ENCODE results near the gene NUMB.

Gene NUMB

DNA sequence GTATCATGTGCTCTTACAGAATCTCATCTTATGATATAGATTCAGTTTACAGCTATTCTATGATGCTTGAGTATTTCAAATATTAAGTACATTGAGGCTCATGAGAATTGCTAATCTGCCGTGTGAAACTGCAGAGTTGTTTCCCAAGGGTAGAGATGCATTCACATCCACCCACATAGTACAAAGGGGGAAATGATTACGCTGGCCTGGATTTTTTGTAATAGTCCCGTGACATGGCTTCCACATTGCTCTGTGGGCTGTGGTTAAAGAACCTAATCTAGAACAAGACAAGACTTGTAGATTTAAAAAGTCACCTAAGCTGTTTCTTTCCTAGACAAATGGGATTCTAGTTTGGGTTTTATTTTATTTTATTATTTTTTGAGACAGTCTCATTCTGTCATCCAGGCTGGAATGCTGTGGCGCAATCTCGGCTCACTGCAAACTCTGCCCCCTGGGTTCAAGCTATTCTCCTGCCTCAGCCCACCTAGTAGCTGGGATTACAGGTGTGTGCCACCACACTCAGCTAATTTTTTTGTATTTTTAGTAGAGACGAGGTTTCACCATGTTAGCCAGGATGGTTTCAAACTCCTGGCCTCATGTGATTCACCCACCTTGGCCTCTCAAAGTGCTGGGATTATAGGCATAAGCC lies 19.4 kb upstream of the NUMB start:
- Histone ChIP-seq H3K9ac (ENCODE audit: low read length) (no peak overlapping the region), H3K4me3 (ENCODE audit: low read depth in 1 of 2, low read length in 2 of 2) (no peak overlapping the region), H3K36me3 (ENCODE audit: insufficient read depth, low read length) (no peaks in the 10 kb centered on the region), H3K27me3 (ENCODE audit: control insufficient read depth in 1 of 2, insufficient read depth in 2 of 2, low read length in 2 of 2) (no peaks in the 10 kb centered on the region), H3K4me1 (ENCODE audit: insufficient read depth, low read length) (no peaks in the 10 kb centered on the region), H3K27ac (ENCODE audit: low read depth, low read length) (no peak overlapping the region), H3K9me3 (ENCODE audit: low read length) (no peaks in the 10 kb centered on the region)

DNA sequence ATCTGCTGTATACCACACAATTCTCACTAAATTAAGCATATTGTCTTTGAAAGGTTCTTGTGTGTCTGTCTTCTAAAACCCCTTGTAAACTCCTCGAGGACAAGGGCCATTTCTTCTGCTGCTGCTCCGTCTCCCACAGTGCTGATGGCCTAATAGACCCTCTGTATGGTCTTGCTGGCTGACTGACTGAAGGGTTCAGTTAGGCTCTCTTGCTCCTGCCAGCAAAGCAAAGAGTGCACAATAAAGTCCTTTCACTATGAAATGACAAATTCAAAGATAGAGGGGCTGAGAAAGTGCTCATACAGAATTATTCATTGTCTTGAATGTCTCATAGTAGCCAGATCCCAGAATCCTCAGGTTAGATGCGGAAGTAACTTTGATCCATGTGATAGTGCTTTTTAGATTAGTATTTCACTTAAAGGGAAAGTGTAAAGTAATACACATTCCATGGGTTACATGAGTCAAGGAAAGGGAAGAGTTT lies 18.1 kb upstream of the NUMB start:
- H3K9me3 ChIP-seq (ENCODE audit: low read length) = no peaks in the 10 kb centered on the region
- no peaks in the 10 kb centered on the region for H3K4me1 ChIP-seq (ENCODE audit: insufficient read depth, low read length)
- H3K27me3 ChIP-seq (ENCODE audit: control insufficient read depth in 1 of 2, insufficient read depth in 2 of 2, low read length in 2 of 2) = no peaks in the 10 kb centered on the region
- H3K27ac ChIP-seq (ENCODE audit: low read depth, low read length) = no peak overlapping the region
- no peak overlapping the region for H3K4me3 ChIP-seq (ENCODE audit: low read depth in 1 of 2, low read length in 2 of 2)
- no peak overlapping the region for H3K9ac ChIP-seq (ENCODE audit: low read length)
- H3K36me3 ChIP-seq (ENCODE audit: insufficient read depth, low read length) = no peaks in the 10 kb centered on the region

DNA sequence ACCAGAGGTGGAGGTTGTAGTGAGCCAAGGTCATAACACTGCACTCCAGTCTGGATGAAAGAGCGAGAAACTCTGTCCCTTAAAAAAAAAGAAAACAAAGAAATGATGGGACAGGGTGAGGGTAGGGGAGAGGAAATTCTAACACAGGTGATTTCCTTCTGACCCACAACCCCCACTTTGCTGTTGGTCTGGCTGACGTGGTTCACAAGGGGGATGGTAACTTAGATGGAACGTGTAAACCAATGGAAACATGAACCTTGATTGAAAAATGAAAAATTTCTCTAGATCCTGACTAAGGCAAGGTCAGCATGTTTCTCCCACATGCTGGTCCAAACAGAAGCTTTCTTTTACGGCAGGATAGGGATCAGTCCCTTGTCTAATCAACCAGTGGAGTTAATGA lies 16.6 kb upstream of the NUMB start:
- H3K9ac ChIP-seq (ENCODE audit: low read length) = no peak overlapping the region
- no peaks in the 10 kb centered on the region for H3K36me3 ChIP-seq (ENCODE audit: insufficient read depth, low read length)
- no peaks in the 10 kb centered on the region for H3K4me1 ChIP-seq (ENCODE audit: insufficient read depth, low read length)
- H3K9me3 ChIP-seq (ENCODE audit: low read length) = no peaks in the 10 kb centered on the region
- H3K27ac ChIP-seq (ENCODE audit: low read depth, low read length) = no peak overlapping the region
- no peak overlapping the region for H3K4me3 ChIP-seq (ENCODE audit: low read depth in 1 of 2, low read length in 2 of 2)
- H3K27me3 ChIP-seq (ENCODE audit: control insufficient read depth in 1 of 2, insufficient read depth in 2 of 2, low read length in 2 of 2) = no peaks in the 10 kb centered on the region

DNA sequence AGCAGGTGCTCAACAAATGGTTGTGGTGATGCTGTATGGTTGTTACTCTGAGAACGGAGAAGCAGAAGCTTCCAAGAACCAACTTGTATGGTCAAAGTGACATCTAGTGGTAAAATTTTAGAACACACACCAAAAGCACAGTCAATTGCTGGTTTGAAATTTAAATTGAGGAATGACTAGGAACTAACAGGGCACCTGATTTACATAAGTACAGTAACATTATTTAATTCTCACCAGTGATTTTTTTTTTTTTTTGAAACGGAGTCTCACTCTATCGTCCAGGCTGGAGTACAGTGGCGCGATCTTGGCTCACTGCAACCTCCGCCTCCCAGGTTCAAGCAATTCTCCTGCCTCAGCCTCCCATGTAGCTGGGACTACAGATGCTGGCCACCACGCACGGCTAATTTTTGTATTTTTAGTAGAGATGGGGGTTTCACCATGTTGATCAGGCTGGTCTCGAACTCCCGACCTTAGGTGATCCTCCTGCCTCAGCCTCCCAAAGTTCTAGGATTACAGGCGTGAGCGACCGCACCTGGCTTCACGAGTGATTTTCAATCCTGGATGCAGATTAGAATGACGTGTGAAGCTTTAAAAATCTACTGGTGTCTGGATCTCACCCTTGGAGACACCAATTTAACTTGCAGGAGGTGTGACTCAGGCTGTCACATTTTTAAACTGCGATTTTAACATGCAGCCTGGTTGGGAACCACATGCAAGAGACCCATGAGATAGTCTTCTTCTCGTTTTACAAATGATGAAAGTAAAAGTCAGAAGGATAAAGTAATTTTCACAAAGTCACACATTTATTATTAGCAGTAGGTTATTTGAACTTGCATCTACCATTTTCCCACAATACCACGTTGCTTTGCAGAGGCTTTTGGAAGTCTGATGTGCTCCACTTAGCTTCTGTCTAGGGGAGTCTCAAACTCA lies 14.1 kb upstream of the NUMB start:
- H3K4me1 ChIP-seq (ENCODE audit: insufficient read depth, low read length) = no peaks in the 10 kb centered on the region

GRCh38 chr14:73471582-73472184 lies 13.3 kb upstream of the NUMB start:
- Histone ChIP-seq H3K4me1 (ENCODE audit: insufficient read depth, low read length) (no peaks in the 10 kb centered on the region), H3K36me3 (ENCODE audit: insufficient read depth, low read length) (no peaks in the 10 kb centered on the region), H3K4me3 (ENCODE audit: low read depth in 1 of 2, low read length in 2 of 2) (no peak overlapping the region), H3K27me3 (ENCODE audit: control insufficient read depth in 1 of 2, insufficient read depth in 2 of 2, low read length in 2 of 2) (no peaks in the 10 kb centered on the region), H3K27ac (ENCODE audit: low read depth, low read length) (no peak overlapping the region), H3K9ac (ENCODE audit: low read length) (no peak overlapping the region), H3K9me3 (ENCODE audit: low read length) (no peaks in the 10 kb centered on the region)

More for the DNA sequence above, 14.1 kb upstream of the NUMB start:
- Histone ChIP-seq H3K36me3 (ENCODE audit: insufficient read depth, low read length) (no peaks in the 10 kb centered on the region), H3K27ac (ENCODE audit: low read depth, low read length) (no peak overlapping the region), H3K27me3 (ENCODE audit: control insufficient read depth in 1 of 2, insufficient read depth in 2 of 2, low read length in 2 of 2) (no peaks in the 10 kb centered on the region), H3K9me3 (ENCODE audit: low read length) (no peaks in the 10 kb centered on the region), H3K9ac (ENCODE audit: low read length) (no peak overlapping the region), H3K4me3 (ENCODE audit: low read depth in 1 of 2, low read length in 2 of 2) (no peak overlapping the region)

DNA sequence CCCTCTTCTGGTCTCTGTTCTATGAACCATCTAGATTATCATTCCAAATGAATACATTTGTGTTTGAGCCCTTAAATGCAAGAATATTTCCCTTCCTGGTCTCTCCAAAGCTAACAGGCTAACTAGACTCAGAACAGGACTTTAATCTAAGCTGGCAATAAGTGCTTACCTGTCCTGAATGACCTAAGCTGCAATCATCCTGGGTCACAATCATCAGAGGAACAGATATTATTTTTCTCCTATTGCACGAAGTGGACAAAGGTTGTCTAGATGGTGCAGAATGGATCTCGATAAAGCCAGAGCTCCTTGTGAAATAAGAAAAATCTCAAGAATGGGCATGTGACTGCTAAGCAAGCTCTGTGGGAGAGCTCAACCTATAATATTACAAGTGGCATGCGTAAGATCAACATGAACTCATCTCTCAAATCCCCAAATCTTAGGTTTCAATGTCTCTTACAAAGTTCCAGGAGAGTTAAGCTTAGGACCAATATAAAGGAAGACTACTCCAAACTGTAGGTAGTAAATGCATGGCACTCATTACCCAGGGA lies 10.6 kb upstream of the NUMB start:
- no peaks in the 10 kb centered on the region for H3K36me3 ChIP-seq (ENCODE audit: insufficient read depth, low read length)
- H3K9ac ChIP-seq (ENCODE audit: low read length) = no peak overlapping the region
- no peaks in the 10 kb centered on the region for H3K27me3 ChIP-seq (ENCODE audit: control insufficient read depth in 1 of 2, insufficient read depth in 2 of 2, low read length in 2 of 2)
- no peaks in the 10 kb centered on the region for H3K9me3 ChIP-seq (ENCODE audit: low read length)
- no peak overlapping the region for H3K27ac ChIP-seq (ENCODE audit: low read depth, low read length)
- H3K4me1 ChIP-seq (ENCODE audit: insufficient read depth, low read length) = peaks cover 12% of the 10 kb centered on the region
- no peak overlapping the region for H3K4me3 ChIP-seq (ENCODE audit: low read depth in 1 of 2, low read length in 2 of 2)

DNA sequence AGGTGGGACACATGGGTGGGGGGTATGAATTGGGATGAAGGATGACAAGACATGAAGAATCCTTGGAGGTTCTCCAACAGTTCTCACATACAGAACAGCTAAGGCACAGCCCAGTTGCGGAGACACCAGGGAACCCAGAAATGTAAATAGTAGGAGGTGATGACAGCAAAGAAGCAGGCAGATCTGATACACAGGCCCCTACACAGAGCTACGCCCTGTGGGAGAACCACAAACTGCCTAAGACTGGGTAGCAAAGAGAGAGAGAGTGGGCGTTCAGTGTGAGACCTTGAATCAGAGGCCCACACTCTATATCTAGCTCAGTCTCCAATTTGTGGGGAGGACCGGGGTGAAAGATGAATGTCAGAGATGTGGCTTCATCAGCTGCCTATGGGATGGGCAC lies 9.5 kb upstream of the NUMB start:
- H3K36me3 ChIP-seq (ENCODE audit: insufficient read depth, low read length) = no peaks in the 10 kb centered on the region
- no peak overlapping the region for H3K9ac ChIP-seq (ENCODE audit: low read length)
- H3K4me3 ChIP-seq (ENCODE audit: low read depth in 1 of 2, low read length in 2 of 2) = no peak overlapping the region
- H3K27ac ChIP-seq (ENCODE audit: low read depth, low read length) = no peak overlapping the region
- no peaks in the 10 kb centered on the region for H3K9me3 ChIP-seq (ENCODE audit: low read length)
- peaks cover 19% of the 10 kb centered on the region for H3K4me1 ChIP-seq (ENCODE audit: insufficient read depth, low read length)
- H3K27me3 ChIP-seq (ENCODE audit: control insufficient read depth in 1 of 2, insufficient read depth in 2 of 2, low read length in 2 of 2) = no peaks in the 10 kb centered on the region

- Histone ChIP-seq H3K4me3 (ENCODE audit: low read depth in 1 of 2, low read length in 2 of 2) (no peak overlapping the region), H3K36me3 (ENCODE audit: insufficient read depth, low read length) (no peaks in the 10 kb centered on the region), H3K9ac (ENCODE audit: low read length) (no peak overlapping the region), H3K9me3 (ENCODE audit: low read length) (no peaks in the 10 kb centered on the region), H3K27ac (ENCODE audit: low read depth, low read length) (no peak overlapping the region), H3K27me3 (ENCODE audit: control insufficient read depth in 1 of 2, insufficient read depth in 2 of 2, low read length in 2 of 2) (no peaks in the 10 kb centered on the region), H3K4me1 (ENCODE audit: insufficient read depth, low read length) (peaks cover 24% of the 10 kb centered on the region)
Observed at GRCh38 chr14:73467377-73467776, 9.0 kb upstream of the NUMB start.

DNA sequence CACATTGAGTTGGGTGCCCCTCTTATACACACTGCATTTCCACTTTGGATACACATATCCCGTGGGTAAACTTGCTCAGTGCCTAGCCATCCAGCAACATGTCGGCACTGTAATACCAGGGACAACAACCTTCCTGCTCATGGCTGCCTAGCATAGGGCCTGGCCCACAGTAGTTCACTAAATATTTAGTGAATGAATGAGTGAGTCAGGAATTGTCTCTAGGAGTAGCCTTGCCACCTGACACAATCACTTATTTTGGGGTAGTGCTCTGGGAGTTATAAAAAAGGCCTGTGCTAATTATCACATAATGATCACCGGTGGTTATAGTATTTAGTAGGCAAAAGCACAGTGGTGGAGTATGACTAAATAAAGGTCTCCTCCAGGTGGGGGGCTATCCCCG lies 8.5 kb upstream of the NUMB start:
- Histone ChIP-seq H3K9me3 (ENCODE audit: low read length) (no peaks in the 10 kb centered on the region), H3K27ac (ENCODE audit: low read depth, low read length) (no peak overlapping the region), H3K36me3 (ENCODE audit: insufficient read depth, low read length) (no peaks in the 10 kb centered on the region), H3K4me3 (ENCODE audit: low read depth in 1 of 2, low read length in 2 of 2) (no peak overlapping the region), H3K9ac (ENCODE audit: low read length) (no peak overlapping the region), H3K27me3 (ENCODE audit: control insufficient read depth in 1 of 2, insufficient read depth in 2 of 2, low read length in 2 of 2) (no peaks in the 10 kb centered on the region), H3K4me1 (ENCODE audit: insufficient read depth, low read length) (peaks cover 29% of the 10 kb centered on the region)

GRCh38 chr14:73465823-73466532 lies 7.6 kb upstream of the NUMB start:
- Histone ChIP-seq H3K27me3 (ENCODE audit: control insufficient read depth in 1 of 2, insufficient read depth in 2 of 2, low read length in 2 of 2) (no peaks in the 10 kb centered on the region), H3K9ac (ENCODE audit: low read length) (no peak overlapping the region), H3K27ac (ENCODE audit: low read depth, low read length) (peak overlapping the region; percentile 78), H3K4me3 (ENCODE audit: low read depth in 1 of 2, low read length in 2 of 2) (peak overlapping the region in 1 of 2 donors; percentile 12), H3K9me3 (ENCODE audit: low read length) (no peaks in the 10 kb centered on the region), H3K36me3 (ENCODE audit: insufficient read depth, low read length) (no peaks in the 10 kb centered on the region), H3K4me1 (ENCODE audit: insufficient read depth, low read length) (peaks cover 38% of the 10 kb centered on the region)

DNA sequence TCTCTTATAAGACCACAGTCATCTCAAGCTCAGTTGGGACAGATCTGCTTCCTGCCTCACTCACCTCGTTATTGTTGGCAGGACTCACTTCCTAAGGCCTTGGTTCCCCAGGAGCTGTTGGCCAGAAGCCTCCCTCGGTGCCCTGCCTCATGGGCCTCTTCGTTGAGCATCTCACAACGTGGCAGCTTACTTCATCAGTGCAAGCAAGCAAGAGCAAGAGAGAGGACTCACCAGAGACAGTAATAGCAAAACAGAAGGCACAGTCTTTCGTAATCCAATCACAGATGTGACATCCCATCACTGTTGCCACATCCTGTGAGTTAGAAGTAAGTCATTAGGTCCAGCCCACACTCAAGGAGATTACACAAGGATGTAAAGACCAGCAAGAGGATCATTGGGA lies 5.1 kb upstream of the NUMB start:
- no peaks in the 10 kb centered on the region for H3K9me3 ChIP-seq (ENCODE audit: low read length)
- H3K27me3 ChIP-seq (ENCODE audit: control insufficient read depth in 1 of 2, insufficient read depth in 2 of 2, low read length in 2 of 2) = no peaks in the 10 kb centered on the region
- H3K4me3 ChIP-seq (ENCODE audit: low read depth in 1 of 2, low read length in 2 of 2) = no peak overlapping the region
- H3K27ac ChIP-seq (ENCODE audit: low read depth, low read length) = no peak overlapping the region
- H3K9ac ChIP-seq (ENCODE audit: low read length) = no peak overlapping the region
- peaks cover 50% of the 10 kb centered on the region for H3K4me1 ChIP-seq (ENCODE audit: insufficient read depth, low read length)
- no peaks in the 10 kb centered on the region for H3K36me3 ChIP-seq (ENCODE audit: insufficient read depth, low read length)
